Testis (tissue), 2 donors: ENCODE data around the gene FPR3.

Source experiments
- POLR2A ChIP-seq: fragments of 450-650 bp; IDR thresholded peaks from one replicate; pipeline ENCODE4 v1.6.1; 2017; ENCODE audit warnings: antibody characterized with exemption, mild to moderate bottlenecking, moderate library complexity
- TF ChIP-seq, protein P1 (sequence below), 3 experiments: fragments of 450-650 bp in 2 of 3; fragments of 200-600 bp in 1 of 3; sonication (generic) in 1 of 3; IDR thresholded peaks; one replicate each; pipeline ENCODE4 v1.5.1; 2016 to 2019; ENCODE audit warnings: antibody characterized with exemption in 3 of 3, mild to moderate bottlenecking in 2 of 3, moderate library complexity in 1 of 3

GRCh38 chr19:51803967-51804366 lies 9.0 kb downstream of the FPR3 start:
- TF ChIP-seq, protein P1, sequence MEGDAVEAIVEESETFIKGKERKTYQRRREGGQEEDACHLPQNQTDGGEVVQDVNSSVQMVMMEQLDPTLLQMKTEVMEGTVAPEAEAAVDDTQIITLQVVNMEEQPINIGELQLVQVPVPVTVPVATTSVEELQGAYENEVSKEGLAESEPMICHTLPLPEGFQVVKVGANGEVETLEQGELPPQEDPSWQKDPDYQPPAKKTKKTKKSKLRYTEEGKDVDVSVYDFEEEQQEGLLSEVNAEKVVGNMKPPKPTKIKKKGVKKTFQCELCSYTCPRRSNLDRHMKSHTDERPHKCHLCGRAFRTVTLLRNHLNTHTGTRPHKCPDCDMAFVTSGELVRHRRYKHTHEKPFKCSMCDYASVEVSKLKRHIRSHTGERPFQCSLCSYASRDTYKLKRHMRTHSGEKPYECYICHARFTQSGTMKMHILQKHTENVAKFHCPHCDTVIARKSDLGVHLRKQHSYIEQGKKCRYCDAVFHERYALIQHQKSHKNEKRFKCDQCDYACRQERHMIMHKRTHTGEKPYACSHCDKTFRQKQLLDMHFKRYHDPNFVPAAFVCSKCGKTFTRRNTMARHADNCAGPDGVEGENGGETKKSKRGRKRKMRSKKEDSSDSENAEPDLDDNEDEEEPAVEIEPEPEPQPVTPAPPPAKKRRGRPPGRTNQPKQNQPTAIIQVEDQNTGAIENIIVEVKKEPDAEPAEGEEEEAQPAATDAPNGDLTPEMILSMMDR (IDR thresholded peaks at IDR 0.05), result no peak
- no peak for TF ChIP-seq POLR2A
